H1 (cell line): ENCODE results near the gene PIF1. TPM values are rescaled to one million over a fixed set of nuclear protein-coding genes. Genes with fewer than 3 reads are reported as not detected.

Source experiments
- CREB1 ChIP-seq: IDR thresholded peaks from 2 replicates; pipeline ENCODE4 v1.6.1; 2012; ENCODE audit warnings: inconsistent platforms
- CTCF ChIP-seq, 3 experiments: IDR thresholded peaks; 1 replicate in 2 of 3; 2 replicates in 1 of 3; pipeline versions ENCODE4 v1.5.1 to v1.6.1; 2011; ENCODE audit warnings: low read length in 3 of 3, mild to moderate bottlenecking in 3 of 3, inconsistent platforms in 2 of 3, low read depth in 1 of 3, moderate library complexity in 1 of 3; ENCODE audit not compliant: insufficient read depth in 1 of 3; ENCODE audit errors: control extremely low read depth in 1 of 3
- GABPA ChIP-seq: IDR thresholded peaks from 2 replicates; pipeline ENCODE4 v1.6.1; 2011; ENCODE audit warnings: mild to moderate bottlenecking, low read length, moderate library complexity, borderline replicate concordance; ENCODE audit not compliant: insufficient read depth
- JUND ChIP-seq: IDR thresholded peaks from 2 replicates; pipeline ENCODE4 v1.6.1; 2011; ENCODE audit warnings: mild to moderate bottlenecking, improper control_type of control experiment, low read length
- NANOG ChIP-seq: IDR thresholded peaks from 2 replicates; pipeline ENCODE4 v1.6.1; 2011; ENCODE audit warnings: low read length, low read depth, mild to moderate bottlenecking, inconsistent platforms; ENCODE audit not compliant: insufficient read depth, poor library complexity, severe bottlenecking
- SIRT6 ChIP-seq: IDR thresholded peaks from one replicate; pipeline ENCODE4 v1.7.1; 2012; ENCODE audit warnings: low read length, inconsistent platforms
- TAF1 ChIP-seq: IDR thresholded peaks from 2 replicates; pipeline ENCODE4 v1.6.1; 2011; ENCODE audit warnings: mild to moderate bottlenecking, low read depth, low read length
- polyA plus RNA-seq, 7 experiments: library from polyadenylated mRNA; depleted of rRNA in 3 of 7; stranded (reverse) in 5 of 7; unstranded in 2 of 7; fragments of >200 nt in 5 of 7; fragments of 200-250 nt in 2 of 7; gene quantifications; 1 replicate in 5 of 7; 2 replicates in 1 of 7; 4 replicates in 1 of 7; pipeline versions ENCODE4 v1.2.1 to v1.2.3, GENCODE V29; 2011 to 2013; ENCODE audit warnings: missing spikeins in 2 of 7, mixed read lengths in 2 of 7
- total RNA-seq: library from RNA; stranded (reverse); fragmentation: NEBNext Ultra II Directional; extraction: Animal tissue kit (Norgen Biotek cat#: 25700); gene quantifications from 2 replicates; pipeline ENCODE4 v1.2.1, GENCODE V29; 2021
- TF ChIP-seq, protein P1 (sequence below): fragments of 300-600 bp; sonication (generic); IDR thresholded peaks from 2 replicates; pipeline ENCODE4 v1.7.1; 2012; ENCODE audit warnings: low read length, moderate library complexity, mild to moderate bottlenecking, inconsistent platforms; ENCODE audit not compliant: insufficient replicate concordance

PIF1 gene
- total and polyA plus RNA-seq, 2 of the 8 experiments (the other 6 are each of a cell fraction or from before 2014, with no cell fraction given), result 73.3 to 138 TPM

- no peak for TF ChIP-seq SIRT6
- peak; percentile 20 to 30 (median 28); a peak in 2 of 4 replicates for TF ChIP-seq CTCF (IDR thresholded peaks at IDR 0.05; ENCODE audit: control extremely low read depth in 1 of 3, insufficient read depth in 1 of 3, low read depth in 1 of 3, low read length in 3 of 3)
- TF ChIP-seq GABPA, result no peak
- TF ChIP-seq TAF1, result peak; percentile 87
- TF ChIP-seq NANOG, result no peak
- peak; percentile 37; the same call in 1 of the 2 replicates for TF ChIP-seq CREB1
- TF ChIP-seq JUND, result no peak
- TF ChIP-seq, protein P1, sequence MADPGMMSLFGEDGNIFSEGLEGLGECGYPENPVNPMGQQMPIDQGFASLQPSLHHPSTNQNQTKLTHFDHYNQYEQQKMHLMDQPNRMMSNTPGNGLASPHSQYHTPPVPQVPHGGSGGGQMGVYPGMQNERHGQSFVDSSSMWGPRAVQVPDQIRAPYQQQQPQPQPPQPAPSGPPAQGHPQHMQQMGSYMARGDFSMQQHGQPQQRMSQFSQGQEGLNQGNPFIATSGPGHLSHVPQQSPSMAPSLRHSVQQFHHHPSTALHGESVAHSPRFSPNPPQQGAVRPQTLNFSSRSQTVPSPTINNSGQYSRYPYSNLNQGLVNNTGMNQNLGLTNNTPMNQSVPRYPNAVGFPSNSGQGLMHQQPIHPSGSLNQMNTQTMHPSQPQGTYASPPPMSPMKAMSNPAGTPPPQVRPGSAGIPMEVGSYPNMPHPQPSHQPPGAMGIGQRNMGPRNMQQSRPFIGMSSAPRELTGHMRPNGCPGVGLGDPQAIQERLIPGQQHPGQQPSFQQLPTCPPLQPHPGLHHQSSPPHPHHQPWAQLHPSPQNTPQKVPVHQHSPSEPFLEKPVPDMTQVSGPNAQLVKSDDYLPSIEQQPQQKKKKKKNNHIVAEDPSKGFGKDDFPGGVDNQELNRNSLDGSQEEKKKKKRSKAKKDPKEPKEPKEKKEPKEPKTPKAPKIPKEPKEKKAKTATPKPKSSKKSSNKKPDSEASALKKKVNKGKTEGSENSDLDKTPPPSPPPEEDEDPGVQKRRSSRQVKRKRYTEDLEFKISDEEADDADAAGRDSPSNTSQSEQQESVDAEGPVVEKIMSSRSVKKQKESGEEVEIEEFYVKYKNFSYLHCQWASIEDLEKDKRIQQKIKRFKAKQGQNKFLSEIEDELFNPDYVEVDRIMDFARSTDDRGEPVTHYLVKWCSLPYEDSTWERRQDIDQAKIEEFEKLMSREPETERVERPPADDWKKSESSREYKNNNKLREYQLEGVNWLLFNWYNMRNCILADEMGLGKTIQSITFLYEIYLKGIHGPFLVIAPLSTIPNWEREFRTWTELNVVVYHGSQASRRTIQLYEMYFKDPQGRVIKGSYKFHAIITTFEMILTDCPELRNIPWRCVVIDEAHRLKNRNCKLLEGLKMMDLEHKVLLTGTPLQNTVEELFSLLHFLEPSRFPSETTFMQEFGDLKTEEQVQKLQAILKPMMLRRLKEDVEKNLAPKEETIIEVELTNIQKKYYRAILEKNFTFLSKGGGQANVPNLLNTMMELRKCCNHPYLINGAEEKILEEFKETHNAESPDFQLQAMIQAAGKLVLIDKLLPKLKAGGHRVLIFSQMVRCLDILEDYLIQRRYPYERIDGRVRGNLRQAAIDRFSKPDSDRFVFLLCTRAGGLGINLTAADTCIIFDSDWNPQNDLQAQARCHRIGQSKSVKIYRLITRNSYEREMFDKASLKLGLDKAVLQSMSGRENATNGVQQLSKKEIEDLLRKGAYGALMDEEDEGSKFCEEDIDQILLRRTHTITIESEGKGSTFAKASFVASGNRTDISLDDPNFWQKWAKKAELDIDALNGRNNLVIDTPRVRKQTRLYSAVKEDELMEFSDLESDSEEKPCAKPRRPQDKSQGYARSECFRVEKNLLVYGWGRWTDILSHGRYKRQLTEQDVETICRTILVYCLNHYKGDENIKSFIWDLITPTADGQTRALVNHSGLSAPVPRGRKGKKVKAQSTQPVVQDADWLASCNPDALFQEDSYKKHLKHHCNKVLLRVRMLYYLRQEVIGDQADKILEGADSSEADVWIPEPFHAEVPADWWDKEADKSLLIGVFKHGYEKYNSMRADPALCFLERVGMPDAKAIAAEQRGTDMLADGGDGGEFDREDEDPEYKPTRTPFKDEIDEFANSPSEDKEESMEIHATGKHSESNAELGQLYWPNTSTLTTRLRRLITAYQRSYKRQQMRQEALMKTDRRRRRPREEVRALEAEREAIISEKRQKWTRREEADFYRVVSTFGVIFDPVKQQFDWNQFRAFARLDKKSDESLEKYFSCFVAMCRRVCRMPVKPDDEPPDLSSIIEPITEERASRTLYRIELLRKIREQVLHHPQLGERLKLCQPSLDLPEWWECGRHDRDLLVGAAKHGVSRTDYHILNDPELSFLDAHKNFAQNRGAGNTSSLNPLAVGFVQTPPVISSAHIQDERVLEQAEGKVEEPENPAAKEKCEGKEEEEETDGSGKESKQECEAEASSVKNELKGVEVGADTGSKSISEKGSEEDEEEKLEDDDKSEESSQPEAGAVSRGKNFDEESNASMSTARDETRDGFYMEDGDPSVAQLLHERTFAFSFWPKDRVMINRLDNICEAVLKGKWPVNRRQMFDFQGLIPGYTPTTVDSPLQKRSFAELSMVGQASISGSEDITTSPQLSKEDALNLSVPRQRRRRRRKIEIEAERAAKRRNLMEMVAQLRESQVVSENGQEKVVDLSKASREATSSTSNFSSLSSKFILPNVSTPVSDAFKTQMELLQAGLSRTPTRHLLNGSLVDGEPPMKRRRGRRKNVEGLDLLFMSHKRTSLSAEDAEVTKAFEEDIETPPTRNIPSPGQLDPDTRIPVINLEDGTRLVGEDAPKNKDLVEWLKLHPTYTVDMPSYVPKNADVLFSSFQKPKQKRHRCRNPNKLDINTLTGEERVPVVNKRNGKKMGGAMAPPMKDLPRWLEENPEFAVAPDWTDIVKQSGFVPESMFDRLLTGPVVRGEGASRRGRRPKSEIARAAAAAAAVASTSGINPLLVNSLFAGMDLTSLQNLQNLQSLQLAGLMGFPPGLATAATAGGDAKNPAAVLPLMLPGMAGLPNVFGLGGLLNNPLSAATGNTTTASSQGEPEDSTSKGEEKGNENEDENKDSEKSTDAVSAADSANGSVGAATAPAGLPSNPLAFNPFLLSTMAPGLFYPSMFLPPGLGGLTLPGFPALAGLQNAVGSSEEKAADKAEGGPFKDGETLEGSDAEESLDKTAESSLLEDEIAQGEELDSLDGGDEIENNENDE, result no peak
These were observed 16.1 kb upstream of the PIF1 start, which contains the start of gene PLEKHO2 (continued) for GRCh38 chr15:64841344-64842095.
